PC-3 (cell line): Measurements from ENCODE around the gene TAC4. TPM values are rescaled to one million over a fixed set of nuclear protein-coding genes. Genes with fewer than 3 reads are reported as not detected.

ENCODE experiments used
- ATAC-seq: fragments of 200-7000 bp; cut with Tn5 transposase; 2 replicates; pipeline ENCODE4 v1.9.1; 2020; ENCODE audit warnings: mild to moderate bottlenecking, moderate library complexity
- BruUV-seq: library from RNA; stranded (reverse); fragments of 400-500 nt; replicated peaks from 2 replicates; lab custom pipeline; 2021; lab: Mats Ljungman, UMichigan
- CTCF ChIA-PET: fragments of 300-600 bp; sonication (Branson Sonifier 250); formaldehyde crosslinking; loops from one replicate; lab custom pipeline; 2022; ENCODE audit warnings: antibody characterized with exemption; lab: Charles Lee
- POLR2A ChIA-PET: fragments of 300-600 bp; sonication (Branson Sonifier 250); formaldehyde crosslinking; loops from one replicate; lab custom pipeline; 2022; ENCODE audit warnings: antibody characterized with exemption; ENCODE audit not compliant: unreplicated experiment; lab: Charles Lee
- DNase-seq: peaks from one replicate; pipeline ENCODE4 v3.0.0-alpha.2; 2015
- H2AFZ ChIP-seq: fragments of 300-600 bp; sonication (generic); 2 replicates; pipeline ENCODE4 v1.6.0; 2016; ENCODE audit warnings: antibody characterized with exemption, low read length
- H3F3A ChIP-seq: fragments of 300-600 bp; sonication (generic); one replicate; pipeline ENCODE4 v1.6.0; 2017; ENCODE audit warnings: antibody characterized with exemption, low read length, control low read depth, mild to moderate bottlenecking; ENCODE audit not compliant: unreplicated experiment
- H3K27ac ChIP-seq: fragments of 300-600 bp; sonication (generic); 2 replicates; pipeline ENCODE4 v1.5.1; 2016; ENCODE audit warnings: mild to moderate bottlenecking, low read length
- H3K27me3 ChIP-seq: fragments of 300-600 bp; sonication (generic); 2 replicates; pipeline ENCODE4 v1.6.1; 2016; ENCODE audit warnings: low read length, mixed read lengths
- H3K36me3 ChIP-seq: fragments of 300-600 bp; sonication (generic); 2 replicates; pipeline ENCODE4 v1.6.1; 2016; ENCODE audit warnings: low read depth, mixed run types, low read length, mixed read lengths
- H3K4me1 ChIP-seq: fragments of 300-600 bp; sonication (generic); 2 replicates; pipeline ENCODE4 v1.5.1; 2016; ENCODE audit warnings: low read length; ENCODE audit not compliant: insufficient read depth
- H3K4me2 ChIP-seq: fragments of 300-600 bp; sonication (generic); 2 replicates; pipeline ENCODE4 v1.6.0; 2016; ENCODE audit warnings: low read length
- H3K4me3 ChIP-seq: fragments of 300-600 bp; sonication (generic); 2 replicates; pipeline ENCODE4 v1.5.1; 2016; ENCODE audit warnings: mild to moderate bottlenecking, low read length, mixed read lengths
- H3K79me2 ChIP-seq: fragments of 300-600 bp; sonication (generic); 2 replicates; pipeline ENCODE4 v1.6.1; 2017; ENCODE audit warnings: low read length, mixed read lengths
- H3K9ac ChIP-seq: fragments of 300-600 bp; sonication (generic); 2 replicates; pipeline ENCODE4 v1.6.0; 2016; ENCODE audit warnings: mild to moderate bottlenecking, low read length
- H3K9me2 ChIP-seq: fragments of 300-600 bp; sonication (generic); replicated peaks from 2 replicates; pipeline ENCODE4 v1.6.1; 2016; ENCODE audit warnings: mixed run types, low read length, mixed read lengths
- H3K9me3 ChIP-seq: fragments of 300-600 bp; sonication (generic); 2 replicates; pipeline ENCODE4 v1.6.1; 2016; ENCODE audit warnings: low read length, mixed read lengths
- H4K20me1 ChIP-seq: fragments of 300-600 bp; sonication (generic); 2 replicates; pipeline ENCODE4 v1.6.1; 2016; ENCODE audit warnings: low read length, mixed read lengths
- CTCF ChIP-seq: fragments of 300-600 bp; sonication (generic); conservative IDR thresholded peaks from 2 replicates; pipeline ENCODE4 v1.5.1; 2017; ENCODE audit warnings: antibody characterized with exemption, low read depth, mild to moderate bottlenecking, low read length
- EZH2 ChIP-seq: fragments of 300-600 bp; sonication (generic); IDR thresholded peaks from one replicate; pipeline ENCODE4 v1.6.1; 2017; ENCODE audit warnings: antibody characterized with exemption, mild to moderate bottlenecking, low read length; ENCODE audit not compliant: unreplicated experiment
- EZH2phosphoT487 ChIP-seq: fragments of 300-600 bp; sonication (generic); IDR thresholded peaks from 2 replicates; pipeline ENCODE4 v1.6.1; 2018; ENCODE audit warnings: mild to moderate bottlenecking, antibody characterized with exemption, low read length, borderline replicate concordance
- intact Hi-C: fragments of 100-400 bp; cut with micrococcal nuclease; formaldehyde crosslinking; loops from 2 replicates; pipeline ENCODE4 v1.9.0; 2023
- total RNA-seq: library from RNA; depleted of rRNA; stranded (reverse); fragments of >200 nt; gene quantifications from 2 replicates; pipeline ENCODE4 v1.2.3, GENCODE V29; 2014

TAC4 gene
- total RNA-seq, 1 experiment from 2014 or later = not detected

- POLR2A ChIA-PET = no interaction called here
- peaks cover 14% of the 10 kb centered on the region for H3K36me3 ChIP-seq
- no peaks in the 10 kb centered on the region for H3K79me2 ChIP-seq
- intact Hi-C loops = no loop called here
- no peaks in the 10 kb centered on the region for H3F3A ChIP-seq
- H4K20me1 ChIP-seq = no peaks in the 10 kb centered on the region
- ATAC-seq = no peak
- no peak for DNase-seq
- H3K4me3 ChIP-seq = no peak overlapping the region
- peaks cover 5% of the 10 kb centered on the region; the same call in 1 of the 2 replicates for H3K4me1 ChIP-seq
- no peaks in the 10 kb centered on the region for H3K27me3 ChIP-seq
- BruUV-seq = no TSS peak
- no peak overlapping the region for H3K4me2 ChIP-seq
- CTCF ChIA-PET = no interaction called here
- no peaks in the 10 kb centered on the region for H3K9me3 ChIP-seq
- no peak overlapping the region for H3K9ac ChIP-seq
- no peak for TF ChIP-seq EZH2
- TF ChIP-seq EZH2phosphoT487 = no peak
- TF ChIP-seq CTCF = no peak
- no peaks in the 10 kb centered on the region for H3K9me2 ChIP-seq
- no peak overlapping the region for H2AFZ ChIP-seq
- no peak overlapping the region for H3K27ac ChIP-seq
Measured at GRCh38 chr17:49834118-49834743, 13.6 kb downstream of the TAC4 start.

- Histone ChIP-seq H3K9ac (no peak overlapping the region), H3K4me3 (no peak overlapping the region), H3K9me2 (no peaks in the 10 kb centered on the region), H3K79me2 (no peaks in the 10 kb centered on the region), H2AFZ (no peak overlapping the region), H3K27ac (no peak overlapping the region), H3K9me3 (no peaks in the 10 kb centered on the region), H3K27me3 (no peaks in the 10 kb centered on the region), H4K20me1 (no peaks in the 10 kb centered on the region), H3F3A (no peaks in the 10 kb centered on the region), H3K4me1 (peaks cover 5% of the 10 kb centered on the region; the same call in 1 of the 2 replicates), H3K36me3 (peaks cover 17% of the 10 kb centered on the region), H3K4me2 (no peak overlapping the region)
- ATAC-seq (no peak), DNase-seq (no peak)
- ChIA-PET POLR2A (interaction anchor here (0.6 kb wide), 1 partner anchor 129 kb away, joined by 4 read pairs; no protein-coding TSS in a partner anchor), CTCF (no interaction called here)
- no TSS peak for BruUV-seq
- intact Hi-C loops = no loop called here
- no peak for TF ChIP-seq CTCF
- TF ChIP-seq EZH2 = no peak
- no peak for TF ChIP-seq EZH2phosphoT487
Measured at GRCh38 chr17:49832840-49833599, 14.8 kb downstream of the TAC4 start.
